ENCODE data around the gene LCK. TPM values are rescaled to one million over a fixed set of nuclear protein-coding genes. Genes with fewer than 3 reads are reported as not detected.

LCK gene
- total and polyA plus RNA-seq, 4 donors: 0.18 to 4.6 (median 2.0) TPM

DNA sequence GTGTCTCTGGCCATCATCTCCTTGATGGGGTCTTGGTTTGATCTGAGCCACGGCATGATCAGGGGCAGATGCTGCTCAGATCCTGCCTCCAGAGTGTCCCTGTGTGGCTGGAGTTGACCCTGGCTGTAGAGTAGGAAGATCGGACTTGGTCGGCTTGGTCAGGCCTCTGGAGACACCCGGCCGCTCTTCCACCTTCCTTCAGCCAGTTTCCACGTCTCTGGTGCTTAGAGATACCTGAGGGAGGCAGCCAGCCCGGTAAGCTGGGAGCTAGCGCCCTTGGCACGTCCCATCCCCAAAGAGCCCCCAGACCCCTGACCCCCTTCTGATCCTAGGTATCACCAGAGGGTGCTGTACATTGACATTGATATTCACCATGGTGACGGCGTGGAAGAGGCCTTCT, 76.1 kb downstream of the LCK start:
- WGBS, 2 donors: 92 to 95% methylated on average over 11 of the region's 11 CpGs
- H3K4me3 ChIP-seq (ENCODE audit: low read length in 2 of 2): no peak overlapping the region
- intact Hi-C loops (cut with DNase I): no loop called here
- no peaks in the 10 kb centered on the region for H3K9me3 ChIP-seq (ENCODE audit: control insufficient read depth, low read length)
- peaks cover 6 to 10% of the 10 kb centered on the region in 2 donors for H3K36me3 ChIP-seq (ENCODE audit: control insufficient read depth in 1 of 2, insufficient read depth in 2 of 2, low read length in 1 of 2)
- DNase-seq (peak in 1 of 2 donors; percentile 51), ATAC-seq (ENCODE audit: low FRiP score) (no peak)
- H3K4me1 ChIP-seq (ENCODE audit: control insufficient read depth in 1 of 2, insufficient read depth in 2 of 2, low read length in 2 of 2): no peaks in the 10 kb centered on the region
- no peak overlapping the region for H3K27ac ChIP-seq (ENCODE audit: low read depth in 1 of 2, low read length in 2 of 2)
- H3K27me3 ChIP-seq (ENCODE audit: control insufficient read depth in 1 of 2, insufficient read depth in 2 of 2, low read length in 1 of 2): no peaks in the 10 kb centered on the region

DNA sequence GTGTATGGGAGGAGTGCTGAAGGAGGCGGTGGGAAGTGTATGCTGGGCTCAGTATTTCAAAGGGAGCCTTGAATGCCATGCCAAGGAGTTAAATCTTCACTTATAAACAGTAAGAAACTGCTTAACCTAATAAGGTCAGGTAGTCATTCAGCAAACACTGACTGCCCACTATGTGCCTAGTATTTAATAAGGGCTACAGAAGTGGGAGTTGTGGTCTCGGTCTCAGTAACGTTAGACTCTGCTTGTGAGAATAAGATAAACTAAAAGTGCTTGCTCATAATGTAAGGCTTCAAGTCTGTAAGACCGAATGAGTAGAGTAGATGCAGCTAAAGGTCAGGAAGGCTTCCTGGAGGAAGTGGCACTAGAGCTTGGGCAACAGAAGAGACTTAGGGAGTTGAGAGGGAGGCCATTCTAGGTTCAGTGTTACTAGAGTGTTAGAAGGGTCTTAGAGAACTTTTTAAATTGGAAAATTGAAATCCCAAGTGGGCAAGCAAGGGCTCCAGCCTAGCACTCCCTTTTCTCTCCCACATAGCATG, 78.9 kb downstream of the LCK start:
- Histone ChIP-seq H3K9me3 (ENCODE audit: control insufficient read depth, low read length) (no peaks in the 10 kb centered on the region), H3K4me3 (ENCODE audit: low read length in 2 of 2) (no peak overlapping the region), H3K27me3 (ENCODE audit: control insufficient read depth in 1 of 2, insufficient read depth in 2 of 2, low read length in 1 of 2) (no peaks in the 10 kb centered on the region), H3K36me3 (ENCODE audit: control insufficient read depth in 1 of 2, insufficient read depth in 2 of 2, low read length in 1 of 2) (peaks cover 6 to 15% of the 10 kb centered on the region in 2 donors), H3K27ac (ENCODE audit: low read depth in 1 of 2, low read length in 2 of 2) (no peak overlapping the region), H3K4me1 (ENCODE audit: control insufficient read depth in 1 of 2, insufficient read depth in 2 of 2, low read length in 2 of 2) (no peaks in the 10 kb centered on the region)
- DNase-seq: no peak
- no peak for ATAC-seq (ENCODE audit: low FRiP score)
- WGBS, 2 donors: 86 to 93% methylated on average over 4 of the region's 4 CpGs
- intact Hi-C loops (cut with DNase I): no loop called here

DNA sequence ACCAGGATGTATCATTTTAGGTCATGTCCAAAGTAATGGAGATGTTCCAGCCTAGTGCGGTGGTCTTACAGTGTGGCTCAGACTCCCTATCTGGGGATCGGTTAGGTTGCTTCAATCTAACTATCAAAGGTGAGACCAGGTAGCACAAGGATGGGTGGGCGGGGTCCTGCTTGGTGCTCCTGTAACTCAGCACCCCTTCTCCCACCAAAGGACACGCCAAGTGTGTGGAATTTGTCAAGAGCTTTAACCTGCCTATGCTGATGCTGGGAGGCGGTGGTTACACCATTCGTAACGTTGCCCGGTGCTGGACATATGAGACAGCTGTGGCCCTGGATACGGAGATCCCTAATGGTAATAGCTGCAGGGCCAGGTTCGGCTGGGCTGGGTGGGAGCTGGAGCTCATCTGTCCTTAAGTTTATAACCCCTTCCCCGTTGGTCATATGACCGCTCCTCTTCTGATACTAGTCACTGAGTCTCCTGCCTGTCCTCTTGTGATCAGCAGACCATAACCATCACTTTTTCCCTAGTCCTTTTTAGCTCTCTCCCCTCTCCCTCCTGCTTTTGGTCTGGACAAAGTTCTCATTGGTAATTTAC, 79.6 kb downstream of the LCK start:
- H3K27ac ChIP-seq (ENCODE audit: low read depth in 1 of 2, low read length in 2 of 2): no peak overlapping the region
- peaks cover 6 to 15% of the 10 kb centered on the region in 2 donors for H3K36me3 ChIP-seq (ENCODE audit: control insufficient read depth in 1 of 2, insufficient read depth in 2 of 2, low read length in 1 of 2)
- H3K4me3 ChIP-seq (ENCODE audit: low read length in 2 of 2): no peak overlapping the region
- intact Hi-C loops (cut with DNase I): no loop called here
- ATAC-seq (ENCODE audit: low FRiP score) (no peak), DNase-seq (peak in 1 of 2 donors; percentile 53)
- H3K27me3 ChIP-seq (ENCODE audit: control insufficient read depth in 1 of 2, insufficient read depth in 2 of 2, low read length in 1 of 2): no peaks in the 10 kb centered on the region
- WGBS, 2 donors: 86 to 93% methylated on average over 12 of the region's 12 CpGs
- no peaks in the 10 kb centered on the region for H3K4me1 ChIP-seq (ENCODE audit: control insufficient read depth in 1 of 2, insufficient read depth in 2 of 2, low read length in 2 of 2)
- no peaks in the 10 kb centered on the region for H3K9me3 ChIP-seq (ENCODE audit: control insufficient read depth, low read length)

DNA sequence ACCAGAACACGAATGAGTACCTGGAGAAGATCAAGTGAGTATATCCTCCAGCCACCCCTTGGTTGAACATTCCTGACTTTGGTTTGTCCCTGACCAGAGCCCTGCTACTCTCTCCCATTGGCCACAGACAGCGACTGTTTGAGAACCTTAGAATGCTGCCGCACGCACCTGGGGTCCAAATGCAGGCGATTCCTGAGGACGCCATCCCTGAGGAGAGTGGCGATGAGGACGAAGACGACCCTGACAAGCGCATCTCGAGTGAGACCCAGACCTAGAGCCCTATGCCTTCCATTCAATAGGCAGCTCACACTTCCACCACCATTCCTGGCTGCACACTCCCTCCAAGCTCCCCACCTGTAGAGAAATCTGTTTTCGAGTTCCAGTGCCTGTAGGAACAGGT, 80.5 kb downstream of the LCK start:
- no peak for ATAC-seq (ENCODE audit: low FRiP score)
- 91 to 92% methylated on average over 12 of the region's 12 CpGs for WGBS, 2 donors
- H3K4me3 ChIP-seq (ENCODE audit: low read length in 2 of 2): no peak overlapping the region
- no peaks in the 10 kb centered on the region for H3K9me3 ChIP-seq (ENCODE audit: control insufficient read depth, low read length)
- H3K27me3 ChIP-seq (ENCODE audit: control insufficient read depth in 1 of 2, insufficient read depth in 2 of 2, low read length in 1 of 2): no peaks in the 10 kb centered on the region
- H3K27ac ChIP-seq (ENCODE audit: low read depth in 1 of 2, low read length in 2 of 2): no peak overlapping the region
- H3K36me3 ChIP-seq (ENCODE audit: control insufficient read depth in 1 of 2, insufficient read depth in 2 of 2, low read length in 1 of 2): peaks cover 6 to 15% of the 10 kb centered on the region in 2 donors
- intact Hi-C loops (cut with DNase I): no loop called here
- no peaks in the 10 kb centered on the region for H3K4me1 ChIP-seq (ENCODE audit: control insufficient read depth in 1 of 2, insufficient read depth in 2 of 2, low read length in 2 of 2)
- DNase-seq: peak in 1 of 2 donors; percentile 26

DNA sequence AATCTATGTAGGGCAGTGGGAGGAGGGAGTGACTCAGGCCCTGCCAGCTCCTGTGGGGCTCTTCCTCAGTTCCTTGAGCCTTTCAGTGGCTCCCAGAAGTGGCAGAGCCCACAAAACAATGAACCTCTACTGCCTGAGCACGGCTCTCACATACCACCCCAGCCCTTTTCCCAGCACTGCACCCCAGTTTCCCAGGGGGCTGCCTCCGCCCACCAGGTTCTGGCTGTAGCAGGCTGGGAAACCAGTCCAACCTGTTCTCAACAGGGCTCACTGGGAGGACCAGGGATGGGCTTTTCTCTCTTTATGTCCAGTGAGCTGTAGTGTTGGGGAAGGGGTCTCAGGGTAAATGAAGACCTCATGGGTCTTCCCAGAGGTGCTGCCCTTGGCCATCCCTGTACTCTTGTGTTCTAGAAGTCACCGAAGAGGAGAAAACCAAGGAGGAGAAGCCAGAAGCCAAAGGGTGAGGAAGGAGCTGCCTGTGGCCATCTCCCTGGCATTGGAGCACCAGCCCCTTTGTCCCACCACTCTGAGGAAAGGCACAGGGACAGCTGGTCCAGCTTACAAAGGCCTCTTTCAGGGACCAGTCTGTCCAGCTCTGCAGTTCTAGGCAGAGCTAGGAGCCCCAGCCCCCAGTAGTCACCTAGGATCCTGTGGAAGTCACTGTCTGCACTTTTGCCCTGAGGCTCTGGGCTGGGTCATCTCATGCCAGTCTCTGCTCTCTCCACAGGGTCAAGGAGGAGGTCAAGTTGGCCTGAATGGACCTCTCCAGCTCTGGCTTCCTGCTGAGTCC, 81.4 kb downstream of the LCK start:
- intact Hi-C loops (cut with DNase I): no loop called here
- WGBS, 2 donors: 79 to 83% methylated on average over 3 of the region's 3 CpGs
- peaks cover 6 to 8% of the 10 kb centered on the region in 2 donors for H3K36me3 ChIP-seq (ENCODE audit: control insufficient read depth in 1 of 2, insufficient read depth in 2 of 2, low read length in 1 of 2)

DNA sequence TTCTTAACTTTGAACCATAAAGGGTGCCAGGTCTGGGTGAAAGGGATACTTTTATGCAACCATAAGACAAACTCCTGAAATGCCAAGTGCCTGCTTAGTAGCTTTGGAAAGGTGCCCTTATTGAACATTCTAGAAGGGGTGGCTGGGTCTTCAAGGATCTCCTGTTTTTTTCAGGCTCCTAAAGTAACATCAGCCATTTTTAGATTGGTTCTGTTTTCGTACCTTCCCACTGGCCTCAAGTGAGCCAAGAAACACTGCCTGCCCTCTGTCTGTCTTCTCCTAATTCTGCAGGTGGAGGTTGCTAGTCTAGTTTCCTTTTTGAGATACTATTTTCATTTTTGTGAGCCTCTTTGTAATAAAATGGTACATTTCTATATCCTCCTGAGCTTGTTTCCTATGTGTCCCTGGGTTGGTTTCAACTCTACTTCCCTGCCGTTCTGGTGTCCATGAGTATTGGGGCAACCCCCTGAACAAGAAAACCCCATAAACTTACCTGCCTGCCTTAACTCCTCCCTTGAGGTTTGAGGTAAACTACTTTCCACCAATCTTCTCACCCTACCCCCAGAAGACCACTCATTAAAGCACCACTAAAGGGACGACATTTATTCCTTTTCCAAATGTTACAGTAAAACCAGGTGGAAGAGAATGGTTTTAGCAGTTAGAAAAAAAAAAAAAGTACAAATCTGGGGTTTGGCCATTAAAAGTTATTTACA, 82.3 kb downstream of the LCK start:
- H3K36me3 ChIP-seq (ENCODE audit: control insufficient read depth in 1 of 2, insufficient read depth in 2 of 2, low read length in 1 of 2): peaks cover 0 to 7% of the 10 kb centered on the region in 2 donors
- DNase-seq: no peak

More for the DNA sequence above, 81.4 kb downstream of the LCK start:
- Histone ChIP-seq H3K4me3 (ENCODE audit: low read length in 2 of 2) (no peak overlapping the region), H3K9me3 (ENCODE audit: control insufficient read depth, low read length) (no peaks in the 10 kb centered on the region), H3K27me3 (ENCODE audit: control insufficient read depth in 1 of 2, insufficient read depth in 2 of 2, low read length in 1 of 2) (no peaks in the 10 kb centered on the region), H3K27ac (ENCODE audit: low read depth in 1 of 2, low read length in 2 of 2) (no peak overlapping the region), H3K4me1 (ENCODE audit: control insufficient read depth in 1 of 2, insufficient read depth in 2 of 2, low read length in 2 of 2) (no peaks in the 10 kb centered on the region)
- ATAC-seq (ENCODE audit: low FRiP score) (no peak), DNase-seq (no peak)

DNA sequence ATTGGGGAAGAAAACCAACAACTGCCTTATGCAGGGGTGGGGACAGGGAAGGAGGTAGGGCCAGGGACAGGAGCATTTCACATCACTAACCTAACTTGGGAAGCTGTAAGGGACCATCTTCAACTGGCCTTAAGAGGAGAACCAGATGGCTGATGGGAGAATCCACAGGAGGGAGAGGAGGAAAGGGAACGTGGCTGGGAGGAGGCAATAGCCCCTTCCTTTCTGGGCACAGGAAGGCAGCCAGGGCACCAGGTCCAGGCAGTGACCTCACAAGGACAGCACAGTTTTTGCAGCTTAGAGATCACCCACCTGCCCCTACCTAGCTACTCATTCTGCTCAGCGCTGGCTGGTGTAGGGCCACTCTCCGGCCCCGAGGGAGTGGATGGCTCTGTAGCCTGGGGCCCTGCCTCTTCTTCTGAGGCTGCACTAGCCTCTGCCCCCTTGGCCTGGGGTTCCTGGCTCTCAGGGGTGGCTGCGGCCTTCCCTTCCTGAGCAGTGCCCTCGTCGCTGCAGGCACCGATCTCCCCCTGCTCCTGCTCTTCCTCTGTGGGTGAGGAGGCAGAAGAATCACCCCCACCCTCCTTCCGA, 83.3 kb downstream of the LCK start:
- 60 to 74% methylated on average over 9 of the region's 9 CpGs for WGBS, 2 donors
- ATAC-seq (ENCODE audit: low FRiP score) (no peak), DNase-seq (peak in 1 of 2 donors; percentile 40)
- Histone ChIP-seq H3K36me3 (ENCODE audit: control insufficient read depth in 1 of 2, insufficient read depth in 2 of 2, low read length in 1 of 2) (peaks cover 0 to 5% of the 10 kb centered on the region in 2 donors), H3K27me3 (ENCODE audit: control insufficient read depth in 1 of 2, insufficient read depth in 2 of 2, low read length in 1 of 2) (no peaks in the 10 kb centered on the region), H3K27ac (ENCODE audit: low read depth in 1 of 2, low read length in 2 of 2) (no peak overlapping the region), H3K9me3 (ENCODE audit: control insufficient read depth, low read length) (no peaks in the 10 kb centered on the region), H3K4me1 (ENCODE audit: control insufficient read depth in 1 of 2, insufficient read depth in 2 of 2, low read length in 2 of 2) (no peaks in the 10 kb centered on the region), H3K4me3 (ENCODE audit: low read length in 2 of 2) (no peak overlapping the region)
- intact Hi-C loops (cut with DNase I): no loop called here

More for the DNA sequence above, 82.3 kb downstream of the LCK start:
- ATAC-seq (ENCODE audit: low FRiP score): no peak
- Histone ChIP-seq H3K4me1 (ENCODE audit: control insufficient read depth in 1 of 2, insufficient read depth in 2 of 2, low read length in 2 of 2) (no peaks in the 10 kb centered on the region), H3K27me3 (ENCODE audit: control insufficient read depth in 1 of 2, insufficient read depth in 2 of 2, low read length in 1 of 2) (no peaks in the 10 kb centered on the region), H3K4me3 (ENCODE audit: low read length in 2 of 2) (no peak overlapping the region), H3K27ac (ENCODE audit: low read depth in 1 of 2, low read length in 2 of 2) (no peak overlapping the region), H3K9me3 (ENCODE audit: control insufficient read depth, low read length) (no peaks in the 10 kb centered on the region)
- intact Hi-C loops (cut with DNase I): no loop called here
- WGBS, 2 donors: 82 to 86% methylated on average over 3 of the region's 3 CpGs

DNA sequence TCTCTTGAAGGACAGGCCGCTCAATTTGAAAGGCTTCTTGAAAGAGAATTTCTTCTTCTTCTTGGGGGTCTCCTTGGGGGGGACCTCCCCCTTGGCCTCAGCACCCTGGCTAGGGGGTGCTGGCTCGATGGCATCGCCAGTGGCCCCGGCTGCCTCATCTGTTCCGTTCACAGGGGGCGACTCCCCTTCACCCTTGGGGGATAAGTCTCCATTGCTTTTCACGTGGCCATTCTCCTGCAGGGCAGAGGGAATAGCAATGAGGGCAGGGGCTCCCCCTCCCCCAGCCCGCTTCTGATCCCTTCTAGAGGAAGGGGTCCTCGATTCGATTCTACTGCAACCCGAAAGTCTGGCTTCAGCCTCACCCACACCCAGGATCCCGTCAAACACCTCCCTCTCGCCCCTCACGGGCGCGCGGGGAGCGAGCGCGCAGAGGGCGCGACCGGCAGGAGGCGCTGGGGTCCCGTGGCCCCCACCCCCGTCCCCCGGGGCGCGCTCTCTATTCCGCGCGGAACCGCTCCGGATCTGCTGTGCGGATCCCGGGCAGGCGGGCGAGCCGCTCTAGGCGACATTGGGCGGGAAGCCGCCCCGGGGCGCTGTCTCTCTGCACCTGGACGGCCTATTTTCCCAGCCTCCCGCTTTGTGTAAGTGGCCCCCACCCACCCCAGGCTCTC, 83.9 kb downstream of the LCK start:
- H3K4me3 ChIP-seq (ENCODE audit: low read length in 2 of 2): peak overlapping the region; percentile 43 to 55
- 6% methylated on average over 36 to 46 of the region's 46 CpGs for WGBS, 2 donors
- H3K4me1 ChIP-seq (ENCODE audit: control insufficient read depth in 1 of 2, insufficient read depth in 2 of 2, low read length in 2 of 2): no peaks in the 10 kb centered on the region
- ATAC-seq (ENCODE audit: low FRiP score) (no peak), DNase-seq (peak; percentile 57 to 85)
- H3K9me3 ChIP-seq (ENCODE audit: control insufficient read depth, low read length): no peaks in the 10 kb centered on the region
- H3K27me3 ChIP-seq (ENCODE audit: control insufficient read depth in 1 of 2, insufficient read depth in 2 of 2, low read length in 1 of 2): no peaks in the 10 kb centered on the region
- no peak overlapping the region for H3K27ac ChIP-seq (ENCODE audit: low read depth in 1 of 2, low read length in 2 of 2)
- peaks cover 0 to 5% of the 10 kb centered on the region in 2 donors for H3K36me3 ChIP-seq (ENCODE audit: control insufficient read depth in 1 of 2, insufficient read depth in 2 of 2, low read length in 1 of 2)
- intact Hi-C loops (cut with DNase I): no loop called here
